Measurements from ENCODE around the gene MSI1.

The MSI1 gene

GRCh38 chr12:120365675-120366340, 3.2 kb downstream of the MSI1 start:
- Histone ChIP-seq H3K9ac (ENCODE audit: low read depth, low read length) (no peak overlapping the region), H3K27me3 (ENCODE audit: insufficient read depth, low read length, poor library complexity) (peaks cover 7% of the 10 kb centered on the region), H3K4me2 (ENCODE audit: insufficient read depth, low read length) (no peak overlapping the region), H3K4me1 (ENCODE audit: insufficient read depth, low read length) (no peaks in the 10 kb centered on the region), H3K4me3 (ENCODE audit: low read depth in 1 of 2, low read length in 2 of 2) (no peak overlapping the region), H2AFZ (ENCODE audit: low read depth, low read length) (no peak overlapping the region), H4K20me1 (ENCODE audit: insufficient read depth, low read length) (no peaks in the 10 kb centered on the region), H3K36me3 (ENCODE audit: insufficient read depth, low read length) (no peaks in the 10 kb centered on the region), H3K79me2 (ENCODE audit: insufficient read depth, low read length) (no peaks in the 10 kb centered on the region), H3K27ac (ENCODE audit: low read length) (no peak overlapping the region), H3K9me3 (ENCODE audit: insufficient read depth, low read length, severe bottlenecking) (no peaks in the 10 kb centered on the region)
- TF ChIP-seq EZH2 (IDR thresholded peaks at IDR 0.05; ENCODE audit: borderline replicate concordance, low read depth, low read length, severe bottlenecking), result no peak
- no peak for TF ChIP-seq CTCF (IDR thresholded peaks at IDR 0.05; ENCODE audit: borderline replicate concordance, extremely low read depth, low read length, poor library complexity, severe bottlenecking)
- no peak for DNase-seq
- ATAC-seq (ENCODE audit: insufficient read depth, low read depth), result no peak

GRCh38 chr12:120364487-120364886, 4.5 kb downstream of the MSI1 start:
- H3K79me2 ChIP-seq (ENCODE audit: insufficient read depth, low read length), result no peaks in the 10 kb centered on the region
- no peak overlapping the region for H2AFZ ChIP-seq (ENCODE audit: low read depth, low read length)
- H3K27ac ChIP-seq (ENCODE audit: low read length), result no peak overlapping the region
- H3K9ac ChIP-seq (ENCODE audit: low read depth, low read length), result no peak overlapping the region
- no peaks in the 10 kb centered on the region for H4K20me1 ChIP-seq (ENCODE audit: insufficient read depth, low read length)
- peaks cover 2% of the 10 kb centered on the region for H3K27me3 ChIP-seq (ENCODE audit: insufficient read depth, low read length, poor library complexity)
- ATAC-seq (ENCODE audit: insufficient read depth, low read depth) (no peak), DNase-seq (no peak)
- H3K4me1 ChIP-seq (ENCODE audit: insufficient read depth, low read length), result no peaks in the 10 kb centered on the region
- no peak overlapping the region for H3K4me2 ChIP-seq (ENCODE audit: insufficient read depth, low read length)
- no peak for TF ChIP-seq EZH2 (IDR thresholded peaks at IDR 0.05; ENCODE audit: borderline replicate concordance, low read depth, low read length, severe bottlenecking)
- TF ChIP-seq CTCF (IDR thresholded peaks at IDR 0.05; ENCODE audit: borderline replicate concordance, extremely low read depth, low read length, poor library complexity, severe bottlenecking), result no peak
- H3K9me3 ChIP-seq (ENCODE audit: insufficient read depth, low read length, severe bottlenecking), result no peaks in the 10 kb centered on the region
- H3K36me3 ChIP-seq (ENCODE audit: insufficient read depth, low read length), result no peaks in the 10 kb centered on the region
- H3K4me3 ChIP-seq (ENCODE audit: low read depth in 1 of 2, low read length in 2 of 2), result no peak overlapping the region

- DNase-seq, result no peak
- no peaks in the 10 kb centered on the region for H3K4me1 ChIP-seq (ENCODE audit: insufficient read depth, low read length)
- ATAC-seq (ENCODE audit: insufficient read depth, low read depth), result no peak
- TF ChIP-seq CTCF (IDR thresholded peaks at IDR 0.05; ENCODE audit: borderline replicate concordance, extremely low read depth, low read length, poor library complexity, severe bottlenecking) (no peak), EZH2 (IDR thresholded peaks at IDR 0.05; ENCODE audit: borderline replicate concordance, low read depth, low read length, severe bottlenecking) (no peak)
- H3K9me3 ChIP-seq (ENCODE audit: insufficient read depth, low read length, severe bottlenecking), result no peaks in the 10 kb centered on the region
- no peak overlapping the region for H3K4me3 ChIP-seq (ENCODE audit: low read depth in 1 of 2, low read length in 2 of 2)
- no peaks in the 10 kb centered on the region for H3K36me3 ChIP-seq (ENCODE audit: insufficient read depth, low read length)
- H4K20me1 ChIP-seq (ENCODE audit: insufficient read depth, low read length), result no peaks in the 10 kb centered on the region
- H3K27me3 ChIP-seq (ENCODE audit: insufficient read depth, low read length, poor library complexity), result peaks cover 6% of the 10 kb centered on the region
- no peak overlapping the region for H3K4me2 ChIP-seq (ENCODE audit: insufficient read depth, low read length)
- H2AFZ ChIP-seq (ENCODE audit: low read depth, low read length), result no peak overlapping the region
- no peak overlapping the region for H3K27ac ChIP-seq (ENCODE audit: low read length)
- H3K9ac ChIP-seq (ENCODE audit: low read depth, low read length), result no peak overlapping the region
- no peaks in the 10 kb centered on the region for H3K79me2 ChIP-seq (ENCODE audit: insufficient read depth, low read length)
Measured at GRCh38 chr12:120363274-120363855, 5.6 kb downstream of the MSI1 start.

All from DND-41 (cell line).